ENCODE measurements around the gene UNC45A.
"Not testable (repeated sequence)": the region's sequence is repeated elsewhere in the genome, so short reads cannot be mapped to it uniquely, and the experiment has no call there.

The UNC45A gene

GRCh38 chr15:90934949-90935751 lies at the start of gene UNC45A:
Gene UNC45A, plus strand, starts transcription at chr15:90935285. Its CDS starts 40 bp downstream, at chr15:90935325.
- DNase-seq (ENCODE audit: low spot score), result peak; percentile 95

- DNase-seq (ENCODE audit: low spot score), result peak; percentile 69
Observed at GRCh38 chr15:90885432-90886290, 49.4 kb upstream of the UNC45A start.

- no peak for DNase-seq (ENCODE audit: low spot score)
Observed at GRCh38 chr15:90886291-90886614, 48.8 kb upstream of the UNC45A start.

GRCh38 chr15:90887037-90887481 lies 48.0 kb upstream of the UNC45A start:
- DNase-seq (ENCODE audit: low spot score), result no peak

DNA sequence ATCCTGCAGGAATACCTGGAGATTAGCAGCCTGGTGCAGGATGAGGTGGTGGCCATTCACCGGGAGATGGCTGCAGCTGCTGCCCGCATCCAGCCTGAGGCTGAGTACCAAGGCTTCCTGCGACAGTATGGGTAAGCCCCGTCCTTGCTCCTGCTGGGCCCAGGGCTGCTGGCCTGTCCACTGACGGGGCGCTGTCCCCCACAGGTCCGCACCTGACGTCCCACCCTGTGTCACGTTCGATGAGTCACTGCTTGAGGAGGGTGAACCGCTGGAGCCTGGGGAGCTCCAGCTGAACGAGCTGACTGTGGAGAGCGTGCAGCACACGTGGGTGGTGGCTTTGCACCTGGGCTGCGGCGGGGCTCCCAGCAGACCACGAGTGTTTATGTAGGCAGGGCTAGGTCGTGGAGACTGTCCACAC lies 45.8 kb upstream of the UNC45A start:
- no peak for DNase-seq (ENCODE audit: low spot score)

GRCh38 chr15:90889736-90890456 lies 45.2 kb upstream of the UNC45A start:
- no peak for DNase-seq (ENCODE audit: low spot score)

DNA sequence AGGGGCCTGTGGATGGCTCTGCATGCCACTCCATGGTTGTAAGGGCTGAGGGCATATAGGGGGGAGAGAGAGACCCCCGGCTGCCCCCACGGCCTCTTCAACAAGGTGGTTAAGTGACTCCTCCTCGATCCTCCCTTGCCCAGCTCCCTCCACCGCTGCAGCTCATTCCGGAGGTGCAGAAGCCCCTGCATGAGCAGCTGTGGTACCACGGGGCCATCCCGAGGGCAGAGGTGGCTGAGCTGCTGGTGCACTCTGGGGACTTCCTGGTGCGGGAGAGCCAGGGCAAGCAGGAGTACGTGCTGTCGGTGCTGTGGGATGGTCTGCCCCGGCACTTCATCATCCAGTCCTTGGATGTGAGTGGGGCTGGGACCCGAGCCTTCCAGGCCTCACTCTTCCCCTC lies 44.2 kb upstream of the UNC45A start:
- no peak for DNase-seq (ENCODE audit: low spot score)

- DNase-seq (ENCODE audit: low spot score), result no peak
Observed at GRCh38 chr15:90891346-90891949, 43.6 kb upstream of the UNC45A start.

- no peak for DNase-seq (ENCODE audit: low spot score)
Observed at GRCh38 chr15:90892023-90892422, 43.1 kb upstream of the UNC45A start.

- no peak for DNase-seq (ENCODE audit: low spot score)
Observed at GRCh38 chr15:90892498-90893174, 42.4 kb upstream of the UNC45A start.

DNA sequence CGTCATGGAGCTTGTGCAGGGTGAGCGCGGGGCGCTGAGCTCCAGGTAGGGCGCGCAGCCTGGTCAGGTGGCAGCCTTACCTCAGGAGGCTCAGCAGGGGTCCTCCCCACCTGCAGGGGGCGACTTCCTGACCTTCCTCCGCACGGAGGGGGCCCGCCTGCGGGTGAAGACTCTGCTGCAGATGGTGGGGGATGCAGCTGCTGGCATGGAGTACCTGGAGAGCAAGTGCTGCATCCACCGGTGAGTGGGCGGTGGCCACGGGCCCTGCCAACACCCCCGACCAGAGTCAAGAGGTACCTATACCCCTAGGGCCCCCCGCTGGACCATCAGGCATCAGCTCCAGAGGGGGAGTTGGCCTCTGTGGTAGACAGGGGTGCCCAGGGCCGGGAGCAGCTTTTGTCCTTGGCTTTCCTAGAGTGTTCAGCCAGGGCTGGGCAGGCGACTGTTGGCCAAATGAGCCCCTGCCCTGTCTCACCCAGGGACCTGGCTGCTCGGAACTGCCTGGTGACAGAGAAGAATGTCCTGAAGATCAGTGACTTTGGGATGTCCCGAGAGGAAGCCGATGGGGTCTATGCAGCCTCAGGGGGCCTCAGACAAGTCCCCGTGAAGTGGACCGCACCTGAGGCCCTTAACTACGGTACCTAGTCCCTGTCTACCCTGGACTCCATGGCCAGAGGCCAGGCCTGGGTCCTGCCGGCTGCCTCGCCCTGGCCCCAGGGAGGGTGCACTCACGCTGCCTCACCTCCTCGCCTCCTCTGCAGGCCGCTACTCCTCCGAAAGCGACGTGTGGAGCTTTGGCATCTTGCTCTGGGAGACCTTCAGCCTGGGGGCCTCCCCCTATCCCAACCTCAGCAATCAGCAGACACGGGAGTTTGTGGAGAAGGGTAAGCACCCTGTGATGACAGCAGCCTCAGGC lies 41.7 kb upstream of the UNC45A start:
- no peak for DNase-seq (ENCODE audit: low spot score)

DNA sequence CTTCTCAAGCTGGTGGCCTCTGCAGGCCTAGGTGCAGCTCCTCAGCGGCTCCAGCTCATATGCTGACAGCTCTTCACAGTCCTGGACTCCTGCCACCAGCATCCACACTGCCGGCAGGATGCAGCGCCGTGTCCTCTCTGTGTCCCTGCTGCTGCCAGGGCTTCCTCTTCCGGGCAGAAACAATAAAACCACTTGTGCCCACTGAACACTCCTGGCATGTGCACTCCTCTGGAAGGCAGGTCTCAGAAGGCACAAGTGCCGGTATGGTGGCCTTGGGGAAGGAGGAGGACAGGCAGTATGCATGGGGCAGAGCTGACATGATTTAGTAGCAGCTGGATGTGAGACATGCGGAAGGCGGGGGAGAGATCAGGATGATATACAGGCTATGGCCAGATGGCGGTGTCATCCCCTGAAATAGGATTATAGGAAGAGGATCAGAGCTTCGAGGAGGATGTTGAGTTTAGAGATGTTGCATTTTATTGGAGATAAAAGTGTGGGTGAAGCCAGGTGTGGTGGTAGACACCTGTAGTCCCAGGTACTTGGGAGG lies 39.4 kb upstream of the UNC45A start:
- peak; percentile 84 for DNase-seq (ENCODE audit: low spot score)

- DNase-seq (ENCODE audit: low spot score), result not testable (repeated sequence)
Observed at GRCh38 chr15:90897131-90897655, 37.9 kb upstream of the UNC45A start.

- DNase-seq (ENCODE audit: low spot score), result no peak
Observed at GRCh38 chr15:90901175-90902039, 33.7 kb upstream of the UNC45A start.

- DNase-seq (ENCODE audit: low spot score), result peak; percentile 79
Observed at GRCh38 chr15:90902040-90902839, 32.8 kb upstream of the UNC45A start.

GRCh38 chr15:90902840-90903732 lies 32.0 kb upstream of the UNC45A start, which contains the start of gene MAN2A2:
Gene MAN2A2, plus strand, starts transcription at chr15:90903302. Its CDS starts 906 bp downstream, at chr15:90904208.
- peak; percentile 72 for DNase-seq (ENCODE audit: low spot score)
